Colonic mucosa (tissue), 4 donors: Measurements from ENCODE around the gene GRXCR1. TPM values are rescaled to one million over a fixed set of nuclear protein-coding genes. Genes with fewer than 3 reads are reported as not detected.

Experiments
- DNase-seq: peaks from one replicate; pipeline ENCODE4 v3.0.0-alpha.2; 2020
- H3K27ac ChIP-seq: fragments of 200-600 bp; one replicate; pipeline ENCODE4 v1.8.0; 2021
- H3K27me3 ChIP-seq: fragments of 200-600 bp; one replicate; pipeline ENCODE4 v1.8.0; 2021
- H3K36me3 ChIP-seq: fragments of 200-600 bp; one replicate; pipeline ENCODE4 v1.8.0; 2021
- H3K4me1 ChIP-seq: fragments of 200-600 bp; one replicate; pipeline ENCODE4 v1.8.0; 2021; ENCODE audit warnings: mild to moderate bottlenecking
- H3K4me3 ChIP-seq: fragments of 200-600 bp; one replicate; pipeline ENCODE4 v1.8.0; 2021
- H3K9ac ChIP-seq, 2 donors: one replicate each; pipeline ENCODE4 v1.7.0; 2013; ENCODE audit warnings: control low read depth in 2 of 2, low read depth in 2 of 2, low read length in 2 of 2
- H3K9me3 ChIP-seq: fragments of 200-600 bp; one replicate; pipeline ENCODE4 v1.8.0; 2021
- intact Hi-C: fragments of 100-400 bp; cut with DNase I; formaldehyde crosslinking; loops from one replicate; pipeline ENCODE4 v1.14.1; 2022
- total RNA-seq, 2 donors: library from RNA; stranded (reverse); fragmentation: NEBNext Ultra II Directional in 1 of 2; extraction: Animal tissue kit (Norgen Biotek cat#: 25700) in 1 of 2; gene quantifications; one replicate each; pipeline ENCODE4 v1.2.1, GENCODE V29; 2021
- TF ChIP-seq, protein P1 (sequence below): fragments of 200-600 bp; IDR thresholded peaks from one replicate; pipeline ENCODE4 v1.8.0; 2022; ENCODE audit warnings: antibody characterized with exemption, mild to moderate bottlenecking
- donor health status: healthy.
- donor health status: DM: no; HTN: no; CAD: no.
- donor health status: DM: no; HTN: no; CAD: no.

Gene GRXCR1
- total RNA-seq, 2 donors from 2014 or later, result not detected

DNA sequence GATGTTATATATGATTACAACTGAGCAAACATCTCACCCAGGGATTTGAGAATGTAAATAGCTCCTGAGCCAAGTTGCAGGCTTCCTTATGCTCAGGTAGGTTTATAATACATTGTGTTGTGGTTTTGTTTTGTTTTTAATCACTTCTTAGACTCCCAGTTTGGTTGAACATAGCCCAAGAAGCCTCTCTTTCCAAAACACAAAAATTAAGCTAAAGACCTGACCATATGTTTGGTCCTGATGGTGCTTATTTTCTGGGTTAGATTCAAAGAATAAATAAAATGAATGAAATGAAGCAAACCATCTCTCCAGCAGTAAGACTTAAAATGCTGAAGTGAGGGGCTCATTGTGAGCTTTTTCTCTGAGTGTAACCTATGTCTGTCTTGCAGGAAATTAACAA is 93.5 kb downstream of the GRXCR1 start:
- intact Hi-C loops, result no loop called here
- H3K27me3 ChIP-seq, result no peaks in the 10 kb centered on the region
- no peaks in the 10 kb centered on the region for H3K9me3 ChIP-seq
- no peak overlapping the region for H3K9ac ChIP-seq
- no peak overlapping the region for H3K27ac ChIP-seq
- H3K36me3 ChIP-seq, result no peaks in the 10 kb centered on the region
- TF ChIP-seq, protein P1, sequence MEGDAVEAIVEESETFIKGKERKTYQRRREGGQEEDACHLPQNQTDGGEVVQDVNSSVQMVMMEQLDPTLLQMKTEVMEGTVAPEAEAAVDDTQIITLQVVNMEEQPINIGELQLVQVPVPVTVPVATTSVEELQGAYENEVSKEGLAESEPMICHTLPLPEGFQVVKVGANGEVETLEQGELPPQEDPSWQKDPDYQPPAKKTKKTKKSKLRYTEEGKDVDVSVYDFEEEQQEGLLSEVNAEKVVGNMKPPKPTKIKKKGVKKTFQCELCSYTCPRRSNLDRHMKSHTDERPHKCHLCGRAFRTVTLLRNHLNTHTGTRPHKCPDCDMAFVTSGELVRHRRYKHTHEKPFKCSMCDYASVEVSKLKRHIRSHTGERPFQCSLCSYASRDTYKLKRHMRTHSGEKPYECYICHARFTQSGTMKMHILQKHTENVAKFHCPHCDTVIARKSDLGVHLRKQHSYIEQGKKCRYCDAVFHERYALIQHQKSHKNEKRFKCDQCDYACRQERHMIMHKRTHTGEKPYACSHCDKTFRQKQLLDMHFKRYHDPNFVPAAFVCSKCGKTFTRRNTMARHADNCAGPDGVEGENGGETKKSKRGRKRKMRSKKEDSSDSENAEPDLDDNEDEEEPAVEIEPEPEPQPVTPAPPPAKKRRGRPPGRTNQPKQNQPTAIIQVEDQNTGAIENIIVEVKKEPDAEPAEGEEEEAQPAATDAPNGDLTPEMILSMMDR, result no peak
- H3K4me1 ChIP-seq, result no peaks in the 10 kb centered on the region
- no peak overlapping the region for H3K4me3 ChIP-seq
- no peak for DNase-seq

DNA sequence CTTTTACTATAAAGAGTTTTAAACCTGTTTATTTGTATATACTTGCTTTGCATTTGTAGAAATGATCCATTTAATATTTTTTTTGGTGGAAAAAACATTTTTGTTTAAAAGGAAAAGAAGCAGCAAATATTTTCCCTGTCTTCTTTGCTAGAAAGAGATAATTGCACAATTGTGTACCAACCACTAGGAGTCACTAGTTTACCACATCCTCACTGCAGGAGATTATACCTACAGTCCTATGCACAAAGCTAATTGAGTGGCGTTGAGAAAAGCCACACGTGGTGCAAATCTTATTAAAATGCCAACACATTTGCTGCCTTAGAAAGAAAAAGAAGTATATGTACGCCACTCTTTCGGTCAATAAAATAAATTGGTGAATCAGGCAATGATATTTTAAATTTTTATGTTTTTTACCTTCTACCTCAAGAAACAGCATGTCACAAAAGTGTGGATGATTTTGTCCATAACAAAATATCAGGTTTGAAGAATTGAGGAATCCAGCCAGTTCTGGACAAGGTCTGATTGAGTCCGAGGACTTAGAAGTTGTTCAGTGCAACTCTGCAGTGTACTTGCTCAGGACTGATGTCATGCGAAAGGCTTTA is 102.9 kb downstream of the GRXCR1 start:
- Histone ChIP-seq H3K9ac (no peak overlapping the region), H3K27ac (no peak overlapping the region), H3K27me3 (no peaks in the 10 kb centered on the region), H3K9me3 (no peaks in the 10 kb centered on the region), H3K36me3 (no peaks in the 10 kb centered on the region), H3K4me3 (no peak overlapping the region), H3K4me1 (no peaks in the 10 kb centered on the region)
- TF ChIP-seq, protein P1, result peak; percentile 42
- intact Hi-C loops, result loop anchor here (10.0 kb wide), 1 partner anchor 1619 kb away; no protein-coding TSS in a partner anchor
- no peak for DNase-seq

DNA sequence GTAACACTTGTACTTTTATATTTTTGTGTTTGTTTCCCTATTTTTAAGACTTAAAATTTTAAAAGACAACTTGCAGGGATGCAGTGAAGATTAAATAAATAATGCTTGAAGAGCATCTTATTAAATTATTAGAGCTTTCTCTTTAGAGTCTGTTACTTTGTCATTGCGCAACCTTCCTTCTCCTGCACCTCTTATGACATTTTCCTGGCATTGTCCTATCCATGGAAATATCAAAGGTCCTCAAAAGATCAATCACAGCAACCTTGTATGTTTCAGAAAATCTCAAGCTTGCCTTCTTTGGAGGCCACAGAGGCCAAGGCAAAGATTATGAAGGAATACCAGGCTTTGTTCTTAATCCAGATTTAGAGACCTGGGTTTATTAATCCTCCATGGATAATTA is 116.3 kb downstream of the GRXCR1 start:
- H3K4me3 ChIP-seq, result no peak overlapping the region
- no peaks in the 10 kb centered on the region for H3K9me3 ChIP-seq

DNA sequence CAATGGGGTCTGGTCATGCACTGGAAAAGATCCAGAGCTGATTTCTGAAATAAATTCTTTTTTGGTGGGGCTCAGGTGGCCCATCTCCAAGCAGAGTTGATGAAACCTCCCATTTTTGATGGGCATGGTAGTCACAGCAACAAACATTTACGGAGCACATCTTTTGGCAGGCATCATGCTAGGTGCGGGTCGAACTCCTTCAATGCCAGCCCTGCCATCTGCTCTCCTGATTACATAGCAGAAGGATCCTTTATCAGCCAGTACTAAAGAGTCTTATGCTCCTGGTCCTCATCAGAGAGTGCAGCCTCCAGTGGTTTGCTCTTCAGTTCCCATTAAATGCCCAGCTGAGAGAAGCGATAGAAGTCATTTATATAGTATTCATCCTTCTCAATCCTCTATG is 121.7 kb downstream of the GRXCR1 start:
- H3K27ac ChIP-seq, result no peak overlapping the region
- TF ChIP-seq, protein P1, result no peak
- H3K36me3 ChIP-seq, result no peaks in the 10 kb centered on the region
- H3K27me3 ChIP-seq, result no peaks in the 10 kb centered on the region
- no peak overlapping the region for H3K4me3 ChIP-seq
- H3K4me1 ChIP-seq, result no peaks in the 10 kb centered on the region
- no peak overlapping the region for H3K9ac ChIP-seq
- H3K9me3 ChIP-seq, result no peaks in the 10 kb centered on the region
- no peak for DNase-seq
- intact Hi-C loops, result no loop called here

More for the DNA sequence above, 116.3 kb downstream of the GRXCR1 start:
- intact Hi-C loops, result no loop called here
- H3K27me3 ChIP-seq, result no peaks in the 10 kb centered on the region
- H3K27ac ChIP-seq, result no peak overlapping the region
- H3K36me3 ChIP-seq, result no peaks in the 10 kb centered on the region
- no peak for DNase-seq
- no peak overlapping the region for H3K9ac ChIP-seq
- TF ChIP-seq, protein P1, result no peak
- no peaks in the 10 kb centered on the region for H3K4me1 ChIP-seq

DNA sequence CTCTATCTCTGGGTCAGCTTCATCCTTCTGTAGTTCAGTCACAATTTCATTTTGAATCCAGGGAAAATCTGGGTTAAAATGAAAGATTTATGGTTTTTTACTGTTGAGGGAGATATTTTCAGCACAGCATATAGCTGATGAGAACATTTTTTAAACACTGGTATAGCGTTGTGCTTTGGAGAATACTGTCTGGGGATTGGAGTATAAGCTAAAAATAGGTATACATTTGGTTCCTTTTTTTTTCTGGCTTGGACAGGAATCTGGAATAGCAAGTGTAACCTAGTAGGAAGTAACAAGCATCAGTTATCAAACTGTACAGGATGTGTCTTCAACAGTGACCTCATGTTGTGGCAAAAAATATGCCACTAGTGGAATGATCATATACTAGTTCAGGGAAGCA is 149.1 kb downstream of the GRXCR1 start:
- TF ChIP-seq, protein P1, result no peak
- Histone ChIP-seq H3K36me3 (no peaks in the 10 kb centered on the region), H3K4me3 (no peak overlapping the region), H3K4me1 (no peaks in the 10 kb centered on the region), H3K27ac (no peak overlapping the region), H3K9me3 (no peaks in the 10 kb centered on the region), H3K27me3 (no peaks in the 10 kb centered on the region), H3K9ac (no peak overlapping the region)
- intact Hi-C loops, result no loop called here
- DNase-seq, result no peak
